HG03064 (cell line): ENCODE data around the gene C22orf15.

Experiments
- ATAC-seq: cut with Tn5 transposase; IDR thresholded peaks from one replicate; pipeline ENCODE4 v1.9.1; 2021; ENCODE audit warnings: low read depth; ENCODE audit not compliant: unreplicated experiment

The C22orf15 gene

GRCh38 chr22:23786752-23787599 lies 24.2 kb downstream of the C22orf15 start, which contains the start of gene SMARCB1:
Gene SMARCB1, plus strand, starts transcription at chr22:23786966. Its CDS starts 204 bp downstream, at chr22:23787170.
- ATAC-seq: peak; percentile 60

GRCh38 chr22:23787600-23787896 lies 24.8 kb downstream of the C22orf15 start:
- ATAC-seq: no peak

- no peak for ATAC-seq
These were observed 25.1 kb downstream of the C22orf15 start for GRCh38 chr22:23787910-23788309.

- no peak for ATAC-seq
These were observed 26.3 kb downstream of the C22orf15 start for GRCh38 chr22:23789121-23789520.

- ATAC-seq: no peak
These were observed 26.8 kb downstream of the C22orf15 start for GRCh38 chr22:23789638-23790037.

GRCh38 chr22:23790819-23791737 lies 28.3 kb downstream of the C22orf15 start:
- ATAC-seq: no peak

- no peak for ATAC-seq
These were observed 29.2 kb downstream of the C22orf15 start for GRCh38 chr22:23791738-23792645.

- no peak for ATAC-seq
These were observed 30.5 kb downstream of the C22orf15 start for GRCh38 chr22:23793326-23793725.

- no peak for ATAC-seq
These were observed 33.7 kb downstream of the C22orf15 start for GRCh38 chr22:23796461-23796860.

- ATAC-seq: no peak
These were observed 37.8 kb downstream of the C22orf15 start for GRCh38 chr22:23800297-23801237.

- no peak for ATAC-seq
These were observed 38.5 kb downstream of the C22orf15 start for GRCh38 chr22:23801238-23801821.

- no peak for ATAC-seq
These were observed 39.1 kb downstream of the C22orf15 start for GRCh38 chr22:23801886-23802377.

GRCh38 chr22:23803001-23803819 lies 40.4 kb downstream of the C22orf15 start:
- no peak for ATAC-seq

GRCh38 chr22:23804781-23805291 lies 42.0 kb downstream of the C22orf15 start:
- no peak for ATAC-seq

GRCh38 chr22:23806837-23807236 lies 44.0 kb downstream of the C22orf15 start:
- no peak for ATAC-seq

- no peak for ATAC-seq
These were observed 49.6 kb downstream of the C22orf15 start for GRCh38 chr22:23812378-23812777.
